ENCODE results near the gene ME1. TPM values are rescaled to one million over a fixed set of nuclear protein-coding genes. Genes with fewer than 3 reads are reported as not detected.

The ME1 gene
- total RNA-seq, 1 experiment from 2014 or later = 5.3 TPM

- H3K9me3 Mint-ChIP-seq = no peaks in the 10 kb centered on the region
Measured at GRCh38 chr6:83467620-83468036, 36.8 kb upstream of the ME1 start.

GRCh38 chr6:83466328-83466727 lies 35.5 kb upstream of the ME1 start:
- ChIA-PET POLR2A (no interaction called here), CTCF (no interaction called here)
- no peaks in the 10 kb centered on the region for H3K9me3 Mint-ChIP-seq
- no peaks in the 10 kb centered on the region for H3K36me3 Mint-ChIP-seq
- peaks cover 12% of the 10 kb centered on the region for H3K4me1 Mint-ChIP-seq
- no peak for ATAC-seq
- no peak overlapping the region for H3K27ac Mint-ChIP-seq
- no peak overlapping the region for H3K4me3 Mint-ChIP-seq
- no peak for DNase-seq (ENCODE audit: low spot score)
- peaks cover 21% of the 10 kb centered on the region for H3K27me3 Mint-ChIP-seq (ENCODE audit: low read depth)
- TF ChIP-seq ZNF317 (CRISPR knock-in tag; IDR thresholded peaks at IDR 0.05; ENCODE audit: borderline replicate concordance, low read depth) (no peak), MXD4 (CRISPR knock-in tag; IDR thresholded peaks at IDR 0.05; ENCODE audit: borderline replicate concordance) (no peak), E2F4 (CRISPR knock-in tag; IDR thresholded peaks at IDR 0.05; ENCODE audit: borderline replicate concordance, low read depth) (no peak), TP53 (CRISPR knock-in tag; IDR thresholded peaks at IDR 0.05) (no peak), TEAD4 (CRISPR knock-in tag; IDR thresholded peaks at IDR 0.05) (no peak), MLX (CRISPR knock-in tag; IDR thresholded peaks at IDR 0.05) (no peak), PRDM15 (CRISPR knock-in tag; IDR thresholded peaks at IDR 0.05) (no peak), IRF1 (CRISPR knock-in tag; IDR thresholded peaks at IDR 0.05) (no peak), ZNF219 (CRISPR knock-in tag; IDR thresholded peaks at IDR 0.05; ENCODE audit: borderline replicate concordance) (no peak)

More at GRCh38 chr6:83467620-83468036, 36.8 kb upstream of the ME1 start:
- DNase-seq (ENCODE audit: low spot score) (no peak), ATAC-seq (no peak)
- Mint-ChIP-seq H3K27me3 (ENCODE audit: low read depth) (peaks cover 11% of the 10 kb centered on the region), H3K27ac (no peak overlapping the region), H3K36me3 (no peaks in the 10 kb centered on the region), H3K4me1 (peaks cover 5% of the 10 kb centered on the region), H3K4me3 (no peak overlapping the region)
- no peak for TF ChIP-seq SOX15 (CRISPR knock-in tag; IDR thresholded peaks at IDR 0.05)
- TF ChIP-seq ATF2 (CRISPR knock-in tag; IDR thresholded peaks at IDR 0.05; ENCODE audit: borderline replicate concordance, low read depth) = no peak
- no peak for TF ChIP-seq KAT7 (CRISPR knock-in tag; IDR thresholded peaks at IDR 0.05; ENCODE audit: borderline replicate concordance)
- no peak for TF ChIP-seq E2F4 (CRISPR knock-in tag; IDR thresholded peaks at IDR 0.05; ENCODE audit: borderline replicate concordance, low read depth)
- no peak for TF ChIP-seq ZNF121 (CRISPR knock-in tag; IDR thresholded peaks at IDR 0.05)
- no peak for TF ChIP-seq CDX4 (CRISPR knock-in tag; IDR thresholded peaks at IDR 0.05; ENCODE audit: borderline replicate concordance)
- no peak for TF ChIP-seq NFATC4 (CRISPR knock-in tag; IDR thresholded peaks at IDR 0.05)
- no peak for TF ChIP-seq GRHL2 (CRISPR knock-in tag; IDR thresholded peaks at IDR 0.05; ENCODE audit: insufficient replicate concordance, severe bottlenecking)
- TF ChIP-seq ZNF317 (CRISPR knock-in tag; IDR thresholded peaks at IDR 0.05; ENCODE audit: borderline replicate concordance, low read depth) = no peak
- no peak for TF ChIP-seq STAT6 (CRISPR knock-in tag; conservative IDR thresholded peaks at IDR 0.05; ENCODE audit: low read depth)
- TF ChIP-seq ZNF416 (CRISPR knock-in tag; IDR thresholded peaks at IDR 0.05) = no peak
- ChIA-PET CTCF (no interaction called here), POLR2A (no interaction called here)
